K562 (cell line): ENCODE results near the gene ATXN1. TPM values are rescaled to one million over a fixed set of nuclear protein-coding genes. Genes with fewer than 3 reads are reported as not detected.

Source experiments
- ARID1B ChIP-seq: fragments of 450-650 bp; IDR thresholded peaks from 2 replicates; pipeline ENCODE4 v1.6.1; 2016; ENCODE audit warnings: antibody characterized with exemption, mild to moderate bottlenecking, inconsistent platforms
- ARID2 ChIP-seq: fragments of 450-650 bp; IDR thresholded peaks from 2 replicates; pipeline ENCODE4 v1.6.1; 2017; ENCODE audit warnings: antibody characterized with exemption, mild to moderate bottlenecking
- CREB3 ChIP-seq: fragments of 450-650 bp; conservative IDR thresholded peaks from 2 replicates; pipeline ENCODE4 v1.6.1; 2016; ENCODE audit warnings: missing genetic modification characterization, low read depth, mild to moderate bottlenecking, missing compliant biosample characterization, moderate library complexity
- PPARD ChIP-seq: fragments of 250-450 bp; sonication (Bioruptor Pico); IDR thresholded peaks from 2 replicates; pipeline ENCODE4 v1.8.0; 2022; ENCODE audit warnings: inconsistent platforms, mild to moderate bottlenecking, moderate library complexity
- polyA plus RNA-seq, 8 experiments: library from polyadenylated mRNA; depleted of rRNA in 4 of 8; stranded (reverse) in 5 of 8; unstranded in 3 of 8; fragments of >200 nt; fragmentation: Nextera tagmentation in 2 of 8; fragmentation: Illumina TruSeq in 1 of 8; extraction: Ambion mirVana in 2 of 8; extraction: Trizol in 1 of 8; gene quantifications; 2 replicates each; pipeline versions ENCODE4 v1.2.1 to v1.2.3, GENCODE V29; 2011 to 2014; ENCODE audit warnings: inconsistent platforms in 1 of 8, missing spikeins in 1 of 8
- total RNA-seq, 7 experiments: library from RNA; depleted of rRNA in 6 of 7; stranded (reverse); fragments of >200 nt in 6 of 7; fragmentation: Illumina TruSeq in 2 of 7; extraction: Trizol in 2 of 7; gene quantifications; 2 replicates each; pipeline versions ENCODE4 v1.2.1 to v1.2.3, GENCODE V29; 2011 to 2021; ENCODE audit warnings: low replicate concordance in 1 of 7
- TF ChIP-seq, protein P1 (sequence below): fragments of 250-450 bp; sonication (Bioruptor Pico); IDR thresholded peaks from 2 replicates; pipeline ENCODE4 v1.5.0; 2021; ENCODE audit warnings: mild to moderate bottlenecking, moderate library complexity
- TF ChIP-seq, protein P2 (sequence below): sonication (generic); formaldehyde crosslinking; IDR thresholded peaks from 2 replicates; pipeline ENCODE4 v1.8.0; 2023; ENCODE audit warnings: mild to moderate bottlenecking, missing genetic modification reagents
- TF ChIP-seq, protein P3 (sequence below): IDR thresholded peaks from 2 replicates; pipeline ENCODE4 v1.6.1; 2011; ENCODE audit not compliant: insufficient read length; ENCODE audit errors: extremely low read depth

The ATXN1 gene
- total and polyA plus RNA-seq, 9 of the 15 experiments (the other 6 are each of a cell fraction or from before 2014, with no cell fraction given): under 0.01 to 1.2 (median 0.58) TPM

DNA sequence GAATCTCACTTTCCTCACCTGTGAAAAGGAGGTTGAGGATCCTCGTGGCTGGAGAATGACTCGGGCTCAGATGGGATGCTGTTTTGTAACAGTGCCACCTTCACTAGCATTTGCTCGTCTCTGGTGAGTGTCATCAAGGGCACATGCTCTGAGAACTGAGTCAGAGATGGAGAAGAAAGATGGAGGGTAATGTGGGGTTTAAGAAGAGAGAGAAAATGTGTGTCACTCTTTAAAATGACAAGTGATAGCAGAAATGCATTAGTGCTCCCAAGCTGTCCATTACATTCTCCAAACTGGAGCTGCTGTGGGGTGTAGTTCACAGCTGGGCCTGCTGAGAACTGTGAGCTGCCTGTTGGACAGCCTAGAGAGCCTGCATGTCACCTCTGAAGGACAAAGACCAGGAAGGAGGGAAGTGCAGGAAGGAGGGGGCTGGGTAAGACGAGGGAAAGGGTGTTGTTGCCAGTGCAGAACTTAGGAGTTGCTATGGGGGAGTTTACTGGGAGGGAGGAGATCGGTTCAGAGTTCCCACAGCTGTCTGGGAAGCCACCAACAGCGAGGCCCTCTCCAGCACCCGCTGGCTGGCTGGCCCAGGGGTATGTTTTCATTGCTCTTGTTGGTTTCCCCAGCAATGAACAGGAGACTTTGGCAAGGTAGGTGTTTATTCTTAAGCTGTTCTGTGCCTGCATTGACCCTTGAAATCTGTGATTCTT is 503.1 kb downstream of the ATXN1 start (continued):
- TF ChIP-seq, protein P1, sequence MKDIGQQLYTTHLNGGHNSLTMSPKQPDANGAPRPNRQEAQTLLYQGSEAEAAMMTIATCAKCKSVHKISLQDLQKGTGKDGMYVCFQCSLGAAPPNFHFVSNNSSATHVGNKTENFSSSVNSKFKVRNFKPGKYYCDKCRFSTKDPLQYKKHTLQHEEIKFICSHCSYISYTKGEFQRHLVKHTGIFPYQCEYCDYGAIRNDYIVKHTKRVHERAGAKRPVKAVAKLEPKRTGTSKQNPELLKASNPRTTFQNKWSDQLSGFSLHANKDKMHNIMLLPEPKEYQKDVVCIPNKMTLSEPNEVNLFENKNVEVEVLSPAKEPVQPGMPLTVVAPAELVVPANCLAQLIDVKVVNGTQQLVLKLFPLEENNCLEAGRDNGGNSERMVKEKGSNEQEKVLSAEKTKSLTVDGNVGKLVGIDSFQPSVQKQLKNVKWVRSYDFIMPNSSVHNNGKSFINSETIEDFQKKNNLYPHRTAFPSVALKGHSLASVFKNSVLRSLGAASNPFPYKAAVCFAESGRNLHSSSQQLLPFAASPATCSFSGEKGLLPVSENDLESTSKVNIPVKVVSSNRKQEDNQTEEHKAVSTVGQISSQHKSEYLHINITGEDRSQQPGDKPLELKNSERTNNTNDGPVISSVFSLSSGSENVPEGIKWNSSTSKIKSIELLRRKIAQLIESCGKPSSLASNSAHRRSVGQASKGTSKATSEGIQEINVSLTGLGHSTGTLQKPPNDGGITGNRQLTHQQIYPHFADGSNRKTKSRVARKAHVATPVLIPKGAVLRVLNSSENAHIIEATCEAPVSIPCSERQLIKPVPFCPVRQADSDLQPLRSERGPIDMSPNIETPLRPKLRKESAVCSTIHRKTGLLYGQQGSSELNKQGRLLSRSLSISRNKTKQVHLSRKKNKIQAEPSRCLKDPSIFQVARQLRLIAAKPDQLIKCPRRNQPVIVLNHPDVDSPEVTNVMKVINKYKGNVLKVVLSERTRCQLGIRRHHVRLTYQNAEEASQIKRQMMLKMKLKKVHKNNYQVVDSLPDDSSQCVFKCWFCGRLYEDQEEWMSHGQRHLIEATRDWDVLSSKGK (CRISPR knock-in tag): no peak
- TF ChIP-seq PPARD (CRISPR knock-in tag) (no peak), ARID1B (0 out of 2 replicates have a peak, but pooled peaks have one; percentile 9), CREB3 (tag) (no peak), ARID2 (no peak)
- TF ChIP-seq, protein P2, sequence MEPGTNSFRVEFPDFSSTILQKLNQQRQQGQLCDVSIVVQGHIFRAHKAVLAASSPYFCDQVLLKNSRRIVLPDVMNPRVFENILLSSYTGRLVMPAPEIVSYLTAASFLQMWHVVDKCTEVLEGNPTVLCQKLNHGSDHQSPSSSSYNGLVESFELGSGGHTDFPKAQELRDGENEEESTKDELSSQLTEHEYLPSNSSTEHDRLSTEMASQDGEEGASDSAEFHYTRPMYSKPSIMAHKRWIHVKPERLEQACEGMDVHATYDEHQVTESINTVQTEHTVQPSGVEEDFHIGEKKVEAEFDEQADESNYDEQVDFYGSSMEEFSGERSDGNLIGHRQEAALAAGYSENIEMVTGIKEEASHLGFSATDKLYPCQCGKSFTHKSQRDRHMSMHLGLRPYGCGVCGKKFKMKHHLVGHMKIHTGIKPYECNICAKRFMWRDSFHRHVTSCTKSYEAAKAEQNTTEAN (CRISPR knock-in tag): no peak
- TF ChIP-seq, protein P3, sequence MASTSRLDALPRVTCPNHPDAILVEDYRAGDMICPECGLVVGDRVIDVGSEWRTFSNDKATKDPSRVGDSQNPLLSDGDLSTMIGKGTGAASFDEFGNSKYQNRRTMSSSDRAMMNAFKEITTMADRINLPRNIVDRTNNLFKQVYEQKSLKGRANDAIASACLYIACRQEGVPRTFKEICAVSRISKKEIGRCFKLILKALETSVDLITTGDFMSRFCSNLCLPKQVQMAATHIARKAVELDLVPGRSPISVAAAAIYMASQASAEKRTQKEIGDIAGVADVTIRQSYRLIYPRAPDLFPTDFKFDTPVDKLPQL: no peak
